MM.1S (cell line): ENCODE results near the gene LARP1.

Experiments
- EZH2 ChIP-seq: fragments of 300-600 bp; sonication (generic); optimal IDR thresholded peaks from 2 replicates; pipeline ENCODE3; 2017; ENCODE audit warnings: low read depth, mild to moderate bottlenecking, antibody characterized with exemption, low read length, mixed read lengths
- EZH2phosphoT487 ChIP-seq: fragments of 300-600 bp; sonication (generic); IDR thresholded peaks from 2 replicates; pipeline ENCODE4 v1.6.1; 2018; ENCODE audit warnings: antibody characterized with exemption, low read length

GRCh38 chr5:154749491-154749890 lies 5.7 kb upstream of the LARP1 start:
- TF ChIP-seq EZH2 = no peak
- no peak for TF ChIP-seq EZH2phosphoT487
